SHP77 treated with DMSO at 0.1 percent for 48 hours (cell line): ENCODE results near the gene IRF2.

ENCODE experiments used
- DNase-seq: peaks from one replicate; lab custom pipeline; 2025; lab: John Stamatoyannopoulos, UW

The IRF2 gene

DNA sequence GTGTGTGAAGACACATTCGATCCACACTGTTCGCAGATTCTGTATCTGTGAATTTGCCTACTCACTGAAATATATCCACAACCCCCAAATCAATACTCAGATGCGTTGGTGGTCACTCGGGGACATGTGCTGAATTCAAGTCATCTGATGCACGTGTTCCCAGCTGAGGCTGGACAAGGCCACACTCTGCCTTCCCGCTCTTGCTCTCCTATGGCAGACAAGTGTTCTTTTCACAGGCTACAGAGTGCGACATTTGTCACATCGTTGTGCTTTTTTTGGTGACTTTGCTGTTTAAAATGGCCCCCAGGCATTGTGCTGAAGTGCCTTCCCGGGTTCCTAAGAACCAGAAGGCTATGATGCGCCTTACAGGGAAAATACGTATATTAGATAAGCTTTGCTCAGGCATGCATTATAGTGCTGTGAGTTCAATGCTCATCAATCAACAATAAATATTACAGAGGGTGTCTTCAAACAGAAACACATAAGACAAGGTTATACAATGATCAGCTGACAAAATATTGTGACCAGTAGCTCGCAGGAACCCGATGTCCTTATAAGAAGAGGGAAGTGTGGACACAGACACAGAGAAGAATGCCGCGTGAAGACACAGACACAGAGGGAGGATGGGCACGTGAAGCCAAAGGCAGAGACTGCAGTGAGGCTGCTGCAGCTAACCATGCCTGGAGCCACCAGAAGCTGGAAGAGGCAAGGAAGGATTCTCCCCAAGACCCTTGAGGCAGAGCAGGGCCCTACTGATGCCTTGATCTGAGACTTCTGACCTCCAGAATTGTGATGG lies 42.0 kb downstream of the IRF2 start:
- DNase-seq = no peak

DNA sequence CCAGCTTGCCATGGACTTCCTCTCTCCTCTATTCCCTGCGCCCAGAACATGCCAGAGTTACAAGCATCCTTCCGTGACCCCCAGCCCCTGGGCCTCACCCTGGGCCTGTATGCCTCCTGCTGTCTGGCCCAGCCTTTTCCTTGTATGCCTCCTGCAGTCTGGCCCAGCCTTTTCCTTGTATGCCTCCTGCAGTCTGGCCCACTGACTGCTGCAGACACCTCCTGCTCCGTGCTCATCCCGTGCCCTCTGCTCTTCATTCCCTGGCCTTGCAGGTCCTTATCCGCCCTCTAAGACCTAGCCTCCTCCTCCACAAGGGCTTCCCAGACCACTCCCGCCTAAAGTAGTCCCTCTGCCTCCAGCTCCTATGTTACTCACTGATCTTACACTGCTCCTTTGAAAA lies 44.2 kb downstream of the IRF2 start:
- DNase-seq = no peak

GRCh38 chr4:184428787-184429186 lies 45.6 kb downstream of the IRF2 start:
- DNase-seq = no peak

- DNase-seq = no peak
Observed at GRCh38 chr4:184427687-184428086, 46.7 kb downstream of the IRF2 start.

DNA sequence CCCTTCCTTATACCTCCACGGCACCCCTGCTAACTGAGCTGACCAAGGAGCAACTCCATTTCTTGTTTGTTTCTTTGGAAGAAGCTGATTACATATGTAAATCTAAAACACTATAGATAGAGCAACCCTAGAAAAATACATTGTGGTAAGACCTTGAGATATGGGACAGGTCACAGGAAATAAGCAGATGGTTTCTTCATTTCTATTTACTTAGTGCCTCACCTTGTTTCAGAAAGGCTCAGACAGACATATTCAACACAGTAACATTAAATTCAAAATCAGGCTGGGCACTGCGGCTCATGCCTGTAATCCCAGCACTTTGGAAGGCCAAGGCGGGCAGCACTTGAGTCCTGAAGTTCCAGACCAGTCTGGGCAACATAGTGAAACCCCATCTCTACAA lies 47.3 kb downstream of the IRF2 start:
- no peak for DNase-seq

DNA sequence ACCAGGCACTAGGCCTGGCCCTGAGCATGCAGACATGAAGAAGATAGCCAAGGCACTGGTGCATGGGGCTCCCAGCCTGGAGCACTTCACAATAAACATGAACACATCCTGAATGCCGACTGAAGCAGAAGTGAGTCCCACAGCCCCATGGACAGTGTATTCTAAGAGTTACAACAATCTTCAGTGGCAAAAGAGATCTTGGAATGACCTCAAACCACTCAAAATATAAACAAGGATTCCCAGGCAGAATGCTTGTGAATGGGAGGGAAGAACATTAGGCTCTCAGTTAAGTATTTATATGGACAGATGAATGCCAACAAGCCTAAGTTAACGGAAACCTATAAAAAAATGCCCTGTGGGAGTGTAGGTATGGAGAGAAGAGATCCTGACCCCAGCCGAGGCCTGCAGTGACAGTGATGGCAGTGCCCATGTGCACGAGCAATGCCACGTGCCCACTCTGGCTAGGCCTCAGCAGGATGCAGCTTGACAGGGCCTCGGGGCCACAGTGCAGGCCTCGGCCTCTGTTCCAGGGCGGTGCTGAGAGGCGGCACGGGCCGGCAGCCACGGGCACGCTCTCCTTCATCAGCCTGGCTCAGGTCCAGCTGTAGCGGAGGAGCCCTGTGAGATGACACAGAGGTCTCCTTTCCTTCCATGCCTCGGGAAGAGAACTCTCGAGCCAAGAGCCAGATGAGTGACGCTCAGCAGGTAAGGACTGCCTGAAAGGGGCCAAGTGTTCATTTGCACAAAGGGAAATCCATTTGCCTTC lies 49.2 kb downstream of the IRF2 start:
- no peak for DNase-seq

DNA sequence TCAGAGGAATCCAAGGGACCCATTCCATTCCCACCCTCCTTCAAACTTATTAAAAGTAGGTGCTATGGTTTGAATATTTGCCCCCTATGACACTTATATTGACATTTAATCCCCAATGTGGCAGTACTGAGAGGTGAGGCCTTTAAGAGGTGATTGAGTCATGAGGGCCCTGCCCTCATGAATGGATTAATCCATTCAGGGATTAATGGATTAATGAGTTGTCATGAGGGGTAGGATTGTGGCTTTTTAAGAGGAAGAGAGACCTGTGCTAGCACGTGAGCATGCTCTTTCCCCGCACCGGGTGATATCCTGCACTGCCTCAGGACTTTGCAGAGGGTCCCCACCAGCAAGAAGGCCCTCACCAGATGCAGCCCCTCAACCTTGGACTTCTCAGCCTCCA lies 50.1 kb downstream of the IRF2 start:
- no peak for DNase-seq

- no peak for DNase-seq
Observed at GRCh38 chr4:184423003-184423686, 51.2 kb downstream of the IRF2 start.

- DNase-seq = no peak
Observed at GRCh38 chr4:184422378-184422777, 52.0 kb downstream of the IRF2 start.

DNA sequence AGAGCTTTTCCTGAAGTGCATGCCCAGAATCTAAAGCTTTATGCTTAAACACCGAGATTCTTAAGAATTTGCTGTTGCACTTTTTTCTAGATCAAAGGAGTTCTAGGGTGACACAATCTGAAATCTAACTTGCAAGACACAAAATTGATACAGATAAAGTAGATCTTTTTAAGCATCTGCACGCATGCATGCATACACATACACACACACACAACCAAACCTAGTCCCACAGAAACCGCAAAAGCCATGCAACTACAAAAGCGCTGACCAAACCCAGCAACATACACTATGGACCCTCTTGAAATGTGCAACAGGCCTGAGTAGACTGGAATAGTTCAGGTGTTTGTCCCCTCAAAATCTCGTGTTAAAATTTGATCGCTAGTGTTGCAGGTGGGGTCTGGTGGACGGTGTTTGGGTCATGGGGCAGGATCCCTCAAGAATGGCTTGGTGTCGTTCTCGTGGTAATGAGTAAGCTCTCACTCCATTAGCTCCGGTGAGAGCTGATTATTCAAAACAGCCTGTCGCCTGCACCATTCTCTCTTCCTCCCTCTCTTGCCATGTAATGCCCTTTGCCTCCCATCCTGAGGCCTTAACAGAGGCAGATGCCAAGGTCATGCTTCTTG lies 52.7 kb downstream of the IRF2 start:
- no peak for DNase-seq

DNA sequence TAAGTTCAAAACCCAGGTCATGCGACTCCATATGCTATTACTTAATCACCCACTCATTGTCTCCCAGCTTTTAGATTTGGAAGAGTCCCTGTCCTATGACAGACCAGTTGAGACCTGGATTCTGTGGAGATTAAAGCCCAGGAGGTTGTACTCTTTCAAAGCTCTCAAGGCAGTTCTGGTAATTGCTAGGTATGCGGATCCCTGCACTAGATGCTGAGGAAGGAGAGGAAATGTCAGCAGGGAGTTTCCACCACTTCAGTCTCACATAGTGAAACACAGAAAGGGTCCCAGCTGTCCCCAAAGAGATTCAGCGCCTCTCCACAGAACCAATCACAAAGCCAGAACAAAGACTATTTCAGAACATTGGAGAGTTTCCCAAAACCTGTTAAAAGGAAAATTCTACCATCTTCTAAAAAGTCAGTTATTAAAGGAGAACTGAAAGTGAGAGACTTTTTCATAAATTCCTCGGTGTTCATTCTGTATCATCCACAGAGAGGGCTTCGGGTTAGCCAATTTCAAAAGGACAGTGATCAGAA lies 53.4 kb downstream of the IRF2 start:
- no peak for DNase-seq

DNA sequence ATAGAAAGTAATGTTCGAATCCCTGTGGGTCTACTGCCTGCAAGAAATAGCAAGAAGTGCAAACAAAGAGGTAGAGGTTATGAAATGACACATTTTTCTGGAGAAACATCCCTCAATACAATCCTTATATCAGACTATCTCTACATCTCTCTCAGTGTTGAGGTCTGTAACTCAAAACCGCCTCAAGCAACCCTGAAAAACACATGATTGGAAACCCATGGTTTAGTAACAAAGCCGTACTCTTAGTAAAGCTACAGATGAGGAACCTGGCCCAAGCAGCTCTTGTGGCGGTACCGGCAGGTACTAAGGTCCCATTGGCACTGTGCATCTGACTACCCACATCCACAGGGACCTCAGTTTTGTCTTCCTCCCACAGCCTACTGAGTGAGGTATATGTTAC lies 53.9 kb downstream of the IRF2 start:
- DNase-seq = no peak

- DNase-seq = no peak
Observed at GRCh38 chr4:184419976-184420375, 54.4 kb downstream of the IRF2 start.

- no peak for DNase-seq
Observed at GRCh38 chr4:184417802-184418511, 56.4 kb downstream of the IRF2 start.

- no peak for DNase-seq
Observed at GRCh38 chr4:184416913-184417734, 57.2 kb downstream of the IRF2 start.

DNA sequence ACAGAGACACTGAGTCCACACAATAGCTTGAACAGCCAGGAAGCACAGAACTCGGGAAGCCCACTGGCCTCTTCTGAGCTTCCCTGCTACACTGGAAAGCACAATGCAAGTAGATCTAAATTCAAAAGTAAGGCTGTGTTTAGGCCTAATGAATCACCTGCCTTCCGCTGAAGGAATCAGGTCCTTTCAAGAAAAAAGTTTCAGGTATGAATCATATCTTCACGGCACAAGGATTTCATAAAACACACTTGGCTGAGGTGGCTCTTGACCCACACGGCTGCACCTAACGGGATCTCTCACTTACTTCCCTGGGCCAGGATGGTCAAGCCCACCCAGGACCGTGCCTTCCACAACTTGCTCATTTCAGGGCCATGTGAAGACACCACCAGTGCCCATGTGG lies 59.3 kb downstream of the IRF2 start:
- no peak for DNase-seq

- no peak for DNase-seq
Observed at GRCh38 chr4:184413261-184414046, 60.9 kb downstream of the IRF2 start.

- DNase-seq = no peak
Observed at GRCh38 chr4:184410748-184411147, 63.6 kb downstream of the IRF2 start.

- DNase-seq = no peak
Observed at GRCh38 chr4:184409911-184410692, 64.2 kb downstream of the IRF2 start.
